Retinal pigment epithelial cell (primary cell): ENCODE results near the gene FAM3A.

Experiments
- DNase-seq: peaks from one replicate; pipeline ENCODE4 v3.0.0-alpha.2; 2010; ENCODE audit warnings: low read depth
- H3K4me3 ChIP-seq: 2 replicates; pipeline ENCODE4 v1.5.1; 2011; ENCODE audit warnings: mild to moderate bottlenecking, low read length, control low read depth, moderate library complexity
- CTCF ChIP-seq: conservative IDR thresholded peaks from 2 replicates; pipeline ENCODE4 v1.5.1; 2011; ENCODE audit warnings: low read depth, low read length, control low read depth, inconsistent platforms

The FAM3A gene

GRCh38 chrX:154471839-154472684, 44.0 kb downstream of the FAM3A start:
- no peak for DNase-seq
- H3K4me3 ChIP-seq = no peak overlapping the region

GRCh38 chrX:154470914-154471568, 45.0 kb downstream of the FAM3A start:
- TF ChIP-seq CTCF = no peak
- H3K4me3 ChIP-seq = no peak overlapping the region

More at GRCh38 chrX:154471839-154472684, 44.0 kb downstream of the FAM3A start:
- TF ChIP-seq CTCF = no peak

GRCh38 chrX:154470434-154470833, 45.6 kb downstream of the FAM3A start:
- no peak for TF ChIP-seq CTCF
- no peak overlapping the region for H3K4me3 ChIP-seq
- no peak for DNase-seq

More at GRCh38 chrX:154470914-154471568, 45.0 kb downstream of the FAM3A start:
- no peak for DNase-seq

- no peak for TF ChIP-seq CTCF
- H3K4me3 ChIP-seq = no peak overlapping the region
- no peak for DNase-seq
Measured at GRCh38 chrX:154469880-154470279, 46.2 kb downstream of the FAM3A start.

GRCh38 chrX:154469114-154469513, 46.9 kb downstream of the FAM3A start:
- H3K4me3 ChIP-seq = no peak overlapping the region
- no peak for TF ChIP-seq CTCF

GRCh38 chrX:154468217-154468616, 47.8 kb downstream of the FAM3A start:
- no peak for DNase-seq
- H3K4me3 ChIP-seq = no peak overlapping the region

More at GRCh38 chrX:154469114-154469513, 46.9 kb downstream of the FAM3A start:
- no peak for DNase-seq

More at GRCh38 chrX:154468217-154468616, 47.8 kb downstream of the FAM3A start:
- TF ChIP-seq CTCF = no peak
